SK-N-SH (cell line): ENCODE data around the gene CDKAL1. TPM values are rescaled to one million over a fixed set of nuclear protein-coding genes. Genes with fewer than 3 reads are reported as not detected.

Source experiments
- CTCF ChIA-PET: fragments of 300-600, 350-600 bp; formaldehyde crosslinking; extraction: SDS; loops from one replicate; lab custom pipeline; 2021; lab: Yijun Ruan, JAX
- POLR2A ChIA-PET: fragments of 350-600 bp; sonication (Branson Sonifier 250); formaldehyde crosslinking; extraction: SDS; loops from one replicate; lab custom pipeline; 2020; ENCODE audit warnings: antibody characterized with exemption, inconsistent platforms; lab: Yijun Ruan, JAX
- DNase-seq: peaks from one replicate; pipeline ENCODE4 v3.0.0; 2012
- H2AFZ ChIP-seq: fragments of 200-600 bp; sonication (generic); 2 replicates; pipeline ENCODE4 v1.8.1; 2016; ENCODE audit warnings: antibody characterized with exemption, mild to moderate bottlenecking, low read depth
- H3F3A ChIP-seq: fragments of 200-600 bp; sonication (generic); replicated peaks from 2 replicates; pipeline ENCODE3; 2016; ENCODE audit warnings: antibody characterized with exemption, mild to moderate bottlenecking; ENCODE audit not compliant: insufficient read depth
- H3K27ac ChIP-seq, 2 experiments: fragments of 200-500 bp in 1 of 2; fragments of 200-600 bp in 1 of 2; sonication (Bioruptor generic) in 1 of 2; sonication (generic), shearing (Covaris generic) in 1 of 2; 2 replicates each; pipeline versions ENCODE4 v1.5.1 to v1.6.1; 2014 to 2016; ENCODE audit warnings: low read depth in 2 of 2, inconsistent platforms in 1 of 2, low read length in 1 of 2, mild to moderate bottlenecking in 1 of 2, mixed read lengths in 1 of 2
- H3K27me3 ChIP-seq: fragments of 200-600 bp; sonication (generic), shearing (Covaris generic); 2 replicates; pipeline ENCODE4 v1.6.1; 2016; ENCODE audit warnings: mixed run types; ENCODE audit not compliant: insufficient read depth
- H3K36me3 ChIP-seq, 2 experiments: fragments of 200-500 bp in 1 of 2; fragments of 200-600 bp in 1 of 2; sonication (Bioruptor generic) in 1 of 2; sonication (generic) in 1 of 2; replicated peaks in 1 of 2; 2 replicates each; pipeline versions ENCODE3 to v1.5.1; 2014 to 2016; ENCODE audit warnings: low read length in 1 of 2, mild to moderate bottlenecking in 1 of 2; ENCODE audit not compliant: insufficient read depth in 2 of 2, control insufficient read depth in 1 of 2
- H3K4me1 ChIP-seq, 2 experiments: fragments of 200-500 bp in 1 of 2; fragments of 200-600 bp in 1 of 2; sonication (Bioruptor generic) in 1 of 2; sonication (generic), shearing (Covaris generic) in 1 of 2; 2 replicates each; pipeline versions ENCODE4 v1.5.1 to v1.6.1; 2014 to 2016; ENCODE audit warnings: low read depth in 1 of 2, low read length in 1 of 2, mixed run types in 1 of 2; ENCODE audit not compliant: insufficient read depth in 2 of 2, control insufficient read depth in 1 of 2
- H3K4me2 ChIP-seq: fragments of 200-600 bp; sonication (generic), shearing (Covaris generic); 2 replicates; pipeline ENCODE4 v1.6.1; 2017; ENCODE audit warnings: mixed run types
- H3K4me3 ChIP-seq, 2 experiments: fragments of 200-500 bp in 1 of 2; fragments of 200-600 bp in 1 of 2; sonication (Bioruptor generic) in 1 of 2; sonication (generic), shearing (Covaris generic) in 1 of 2; 2 replicates each; pipeline versions ENCODE4 v1.5.1 to v1.8.1; 2014 to 2016; ENCODE audit warnings: low read depth in 2 of 2, inconsistent platforms in 1 of 2, low read length in 1 of 2, mild to moderate bottlenecking in 1 of 2, mixed read lengths in 1 of 2, moderate library complexity in 1 of 2
- H3K79me2 ChIP-seq: fragments of 200-600 bp; sonication (generic); 2 replicates; pipeline ENCODE4 v1.8.1; 2017; ENCODE audit warnings: mild to moderate bottlenecking; ENCODE audit not compliant: insufficient read depth
- H3K9ac ChIP-seq: fragments of 200-600 bp; sonication (generic); 2 replicates; pipeline ENCODE4 v1.6.1; 2017; ENCODE audit warnings: mixed run types
- H3K9me2 ChIP-seq: fragments of 200-600 bp; sonication (generic); 2 replicates; pipeline ENCODE4 v1.6.1; 2017; ENCODE audit warnings: mixed run types
- H3K9me3 ChIP-seq: fragments of 200-600 bp; sonication (generic); 2 replicates; pipeline ENCODE4 v1.6.1; 2017; ENCODE audit warnings: mixed run types, mild to moderate bottlenecking, moderate library complexity
- H4K20me1 ChIP-seq: fragments of 200-600 bp; sonication (generic); 2 replicates; pipeline ENCODE4 v1.6.1; 2017; ENCODE audit warnings: mild to moderate bottlenecking, mixed run types; ENCODE audit not compliant: insufficient read depth
- CHD2 ChIP-seq: fragments of 150-350 bp; IDR thresholded peaks from 2 replicates; pipeline ENCODE4 v1.6.1; 2018; ENCODE audit warnings: low read length; ENCODE audit not compliant: partially characterized antibody
- CTCF ChIP-seq: fragments of 200-600 bp; sonication (generic); IDR thresholded peaks from 2 replicates; pipeline ENCODE4 v1.6.1; 2017; ENCODE audit warnings: antibody characterized with exemption, mild to moderate bottlenecking, moderate library complexity
- ELF1 ChIP-seq: IDR thresholded peaks from 2 replicates; pipeline ENCODE4 v1.4.0; 2012
- EP300 ChIP-seq, 2 experiments: IDR thresholded peaks; 2 replicates each; pipeline versions ENCODE4 v1.4.0 to v1.6.1; 2012; ENCODE audit warnings: borderline replicate concordance in 1 of 2, low read depth in 1 of 2, low read length in 1 of 2
- EZH2phosphoT487 ChIP-seq: fragments of 200-600 bp; sonication (generic); IDR thresholded peaks from 2 replicates; pipeline ENCODE4 v1.6.1; 2017; ENCODE audit warnings: low read depth, mixed run types, mild to moderate bottlenecking, antibody characterized with exemption, moderate library complexity, borderline replicate concordance
- FOSL2 ChIP-seq: IDR thresholded peaks from 2 replicates; pipeline ENCODE4 v1.4.0; 2012; ENCODE audit warnings: low read depth, mild to moderate bottlenecking, moderate library complexity, borderline replicate concordance
- FOXJ3 ChIP-seq: sonication (generic); formaldehyde crosslinking; IDR thresholded peaks from 2 replicates; pipeline ENCODE4 v1.5.1; 2020; ENCODE audit warnings: mild to moderate bottlenecking, missing genetic modification reagents
- FOXM1 ChIP-seq: IDR thresholded peaks from 2 replicates; pipeline ENCODE4 v1.4.0; 2012; ENCODE audit warnings: low read depth, mild to moderate bottlenecking
- GATA2 ChIP-seq: sonication (generic); formaldehyde crosslinking; IDR thresholded peaks from 2 replicates; pipeline ENCODE4 v1.5.0; 2020; ENCODE audit warnings: mild to moderate bottlenecking, missing genetic modification reagents
- JUND ChIP-seq: IDR thresholded peaks from 2 replicates; pipeline ENCODE4 v1.4.0; 2012
- MAX ChIP-seq: IDR thresholded peaks from 2 replicates; pipeline ENCODE4 v1.4.0; 2012; ENCODE audit warnings: low read depth
- RCOR1 ChIP-seq: fragments of 150-350 bp; IDR thresholded peaks from 2 replicates; pipeline ENCODE4 v1.6.1; 2017; ENCODE audit warnings: antibody characterized with exemption, low read length
- RFX5 ChIP-seq: IDR thresholded peaks from 2 replicates; pipeline ENCODE4 v1.6.1; 2012; ENCODE audit warnings: mild to moderate bottlenecking, improper control_type of control experiment, low read length
- RXRA ChIP-seq: IDR thresholded peaks from 2 replicates; pipeline ENCODE4 v1.4.0; 2012; ENCODE audit warnings: low read depth, mild to moderate bottlenecking, borderline replicate concordance
- SMC3 ChIP-seq: IDR thresholded peaks from 2 replicates; pipeline ENCODE4 v1.6.1; 2012; ENCODE audit warnings: low read depth, low read length, improper control_type of control experiment
- TCF12 ChIP-seq: IDR thresholded peaks from 2 replicates; pipeline ENCODE4 v1.4.0; 2012
- WGBS: methylation state at CpG from one replicate; pipeline ENCODE4 v1.1.6; 2017; ENCODE audit warnings: low lambda C conversion rate; 5-methylcytosine and 5-hydroxymethylcytosine counted together
- polyA plus RNA-seq, 3 experiments: library from polyadenylated mRNA; depleted of rRNA; stranded (reverse); fragments of >200 nt; gene quantifications; 2 replicates each; pipeline ENCODE4 v1.2.3, GENCODE V29; 2012
- TF ChIP-seq, protein P1 (sequence below): fragments of 150-350 bp; IDR thresholded peaks from 2 replicates; pipeline ENCODE4 v1.6.1; 2017; ENCODE audit warnings: antibody characterized with exemption, low read length, low read depth, borderline replicate concordance
- TF ChIP-seq, protein P2 (sequence below): IDR thresholded peaks from 2 replicates; pipeline ENCODE4 v1.4.0; 2012; ENCODE audit warnings: low read depth, borderline replicate concordance
- TF ChIP-seq, protein P3 (sequence below): fragments of 150-350 bp; IDR thresholded peaks from 2 replicates; pipeline ENCODE4 v1.6.1; 2016; ENCODE audit warnings: mild to moderate bottlenecking, low read depth, low read length

CDKAL1 gene
- polyA plus RNA-seq, 1 of the 3 experiments (the other 2 are of a cell fraction), result 2.6 TPM

GRCh38 chr6:21173678-21174077, 639.4 kb downstream of the CDKAL1 start:
- Histone ChIP-seq H4K20me1 (no peaks in the 10 kb centered on the region), H3K9me2 (0 out of 2 replicates have a peak, but pooled peaks cover 3% of the 10 kb centered on the region), H3K4me3 (no peak overlapping the region), H3K9me3 (no peaks in the 10 kb centered on the region), H2AFZ (no peak overlapping the region), H3K4me1 (peaks cover 0 to 4% of the 10 kb centered on the region in 2 experiments; a peak in 2 of 4 replicates), H3F3A (no peaks in the 10 kb centered on the region), H3K27ac (no peak overlapping the region), H3K27me3 (no peaks in the 10 kb centered on the region), H3K79me2 (no peaks in the 10 kb centered on the region; the same call in 1 of the 2 replicates), H3K36me3 (no peaks in the 10 kb centered on the region), H3K4me2 (no peak overlapping the region), H3K9ac (no peak overlapping the region)
- POLR2A ChIA-PET, result no interaction called here
- DNase-seq, result no peak
- WGBS, result 91% methylated on average over 2 of the region's 2 CpGs
- no peak for TF ChIP-seq JUND
- CTCF ChIA-PET, result no interaction called here

- Histone ChIP-seq H3K9ac (no peak overlapping the region), H4K20me1 (no peaks in the 10 kb centered on the region), H3F3A (no peaks in the 10 kb centered on the region), H2AFZ (no peak overlapping the region), H3K27ac (no peak overlapping the region), H3K27me3 (no peaks in the 10 kb centered on the region), H3K9me2 (0 out of 2 replicates have a peak, but pooled peaks cover 3% of the 10 kb centered on the region), H3K4me2 (no peak overlapping the region), H3K9me3 (no peaks in the 10 kb centered on the region), H3K4me1 (peaks cover 0 to 4% of the 10 kb centered on the region in 2 experiments; a peak in 2 of 4 replicates), H3K4me3 (no peak overlapping the region), H3K36me3 (no peaks in the 10 kb centered on the region), H3K79me2 (no peaks in the 10 kb centered on the region; the same call in 1 of the 2 replicates)
- 94% methylated on average over 4 of the region's 4 CpGs for WGBS
- no peak for DNase-seq
- TF ChIP-seq, protein P1, sequence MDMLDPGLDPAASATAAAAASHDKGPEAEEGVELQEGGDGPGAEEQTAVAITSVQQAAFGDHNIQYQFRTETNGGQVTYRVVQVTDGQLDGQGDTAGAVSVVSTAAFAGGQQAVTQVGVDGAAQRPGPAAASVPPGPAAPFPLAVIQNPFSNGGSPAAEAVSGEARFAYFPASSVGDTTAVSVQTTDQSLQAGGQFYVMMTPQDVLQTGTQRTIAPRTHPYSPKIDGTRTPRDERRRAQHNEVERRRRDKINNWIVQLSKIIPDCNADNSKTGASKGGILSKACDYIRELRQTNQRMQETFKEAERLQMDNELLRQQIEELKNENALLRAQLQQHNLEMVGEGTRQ, result no peak
- TF ChIP-seq TCF12, result no peak
- TF ChIP-seq, protein P2, sequence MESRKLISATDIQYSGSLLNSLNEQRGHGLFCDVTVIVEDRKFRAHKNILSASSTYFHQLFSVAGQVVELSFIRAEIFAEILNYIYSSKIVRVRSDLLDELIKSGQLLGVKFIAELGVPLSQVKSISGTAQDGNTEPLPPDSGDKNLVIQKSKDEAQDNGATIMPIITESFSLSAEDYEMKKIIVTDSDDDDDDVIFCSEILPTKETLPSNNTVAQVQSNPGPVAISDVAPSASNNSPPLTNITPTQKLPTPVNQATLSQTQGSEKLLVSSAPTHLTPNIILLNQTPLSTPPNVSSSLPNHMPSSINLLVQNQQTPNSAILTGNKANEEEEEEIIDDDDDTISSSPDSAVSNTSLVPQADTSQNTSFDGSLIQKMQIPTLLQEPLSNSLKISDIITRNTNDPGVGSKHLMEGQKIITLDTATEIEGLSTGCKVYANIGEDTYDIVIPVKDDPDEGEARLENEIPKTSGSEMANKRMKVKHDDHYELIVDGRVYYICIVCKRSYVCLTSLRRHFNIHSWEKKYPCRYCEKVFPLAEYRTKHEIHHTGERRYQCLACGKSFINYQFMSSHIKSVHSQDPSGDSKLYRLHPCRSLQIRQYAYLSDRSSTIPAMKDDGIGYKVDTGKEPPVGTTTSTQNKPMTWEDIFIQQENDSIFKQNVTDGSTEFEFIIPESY, result no peak
- no peak for TF ChIP-seq ELF1
- no peak for TF ChIP-seq RFX5
- TF ChIP-seq EP300 (IDR thresholded peaks at IDR 0.05; ENCODE audit: borderline replicate concordance in 1 of 2, low read depth in 1 of 2, low read length in 1 of 2), result no peak
- no peak for TF ChIP-seq EZH2phosphoT487
- TF ChIP-seq FOSL2, result no peak
- TF ChIP-seq CTCF, result no peak
- TF ChIP-seq, protein P3, sequence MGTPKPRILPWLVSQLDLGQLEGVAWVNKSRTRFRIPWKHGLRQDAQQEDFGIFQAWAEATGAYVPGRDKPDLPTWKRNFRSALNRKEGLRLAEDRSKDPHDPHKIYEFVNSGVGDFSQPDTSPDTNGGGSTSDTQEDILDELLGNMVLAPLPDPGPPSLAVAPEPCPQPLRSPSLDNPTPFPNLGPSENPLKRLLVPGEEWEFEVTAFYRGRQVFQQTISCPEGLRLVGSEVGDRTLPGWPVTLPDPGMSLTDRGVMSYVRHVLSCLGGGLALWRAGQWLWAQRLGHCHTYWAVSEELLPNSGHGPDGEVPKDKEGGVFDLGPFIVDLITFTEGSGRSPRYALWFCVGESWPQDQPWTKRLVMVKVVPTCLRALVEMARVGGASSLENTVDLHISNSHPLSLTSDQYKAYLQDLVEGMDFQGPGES, result no peak
- TF ChIP-seq FOXJ3 (CRISPR knock-in tag), result no peak
- no peak for TF ChIP-seq FOXM1
- no peak for TF ChIP-seq RCOR1
- no peak for TF ChIP-seq MAX
- TF ChIP-seq RXRA, result no peak
- no peak for TF ChIP-seq CHD2
- TF ChIP-seq GATA2, result no peak
- TF ChIP-seq SMC3, result no peak
- CTCF ChIA-PET, result interaction anchor here (1.1 to 1.6 kb wide), 2 partner anchors 17 to 142 kb away, joined by 3 to 4 read pairs; no protein-coding TSS in a partner anchor
- POLR2A ChIA-PET, result no interaction called here
Observed at GRCh38 chr6:21176197-21176596, 641.9 kb downstream of the CDKAL1 start.
